Measurements from ENCODE around the gene UTP11.
"Not testable (repeated sequence)": the region's sequence is repeated elsewhere in the genome, so short reads cannot be mapped to it uniquely, and the experiment has no call there.

The UTP11 gene

DNA sequence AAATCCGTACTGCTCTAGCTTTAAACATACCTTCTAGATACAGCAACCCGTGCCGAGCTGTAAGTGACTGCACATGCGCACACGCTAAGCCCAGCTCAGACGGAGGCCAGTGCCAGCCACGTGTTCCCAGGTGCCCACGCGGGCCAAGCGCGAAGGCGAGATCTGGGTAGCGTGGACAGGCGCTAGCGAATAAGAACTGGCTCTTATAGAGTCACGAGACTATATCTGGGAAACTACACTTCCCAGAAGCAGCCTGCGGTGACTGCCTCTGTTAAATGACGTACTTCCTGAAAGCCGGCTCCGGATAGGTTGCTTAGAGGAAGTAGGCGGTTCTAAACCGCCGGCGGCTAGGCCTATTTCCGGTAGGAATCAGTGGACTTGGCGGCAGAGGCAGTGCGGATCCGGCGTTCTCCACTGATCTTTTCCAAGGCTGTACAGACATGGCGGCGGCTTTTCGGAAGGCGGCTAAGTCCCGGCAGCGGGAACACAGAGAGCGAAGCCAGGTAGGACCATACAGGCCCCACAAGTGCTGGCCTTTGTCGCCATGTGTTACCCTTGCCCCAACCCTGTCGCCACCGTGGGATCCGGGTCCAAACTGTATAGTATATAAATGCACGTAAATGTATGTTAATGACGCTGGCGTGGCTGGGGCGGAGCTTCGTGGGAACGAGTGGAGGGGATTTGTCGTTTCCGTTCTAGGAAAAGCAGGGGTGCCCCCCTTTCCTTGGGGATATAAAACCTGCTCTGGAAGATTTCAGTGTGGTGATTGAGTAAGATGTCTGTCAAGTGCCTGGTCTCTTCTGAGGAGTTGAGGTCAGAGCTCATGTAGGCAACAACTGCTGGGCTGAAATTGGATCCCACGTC is at the start of gene UTP11:
TSS of gene UTP11 (plus strand) at position 372 of the 864 bp plus-strand sequence. CDS start at position 441, 69 bp downstream.
- DNase-seq (ENCODE audit: low read depth, low spot score) = peak; percentile 99

DNA sequence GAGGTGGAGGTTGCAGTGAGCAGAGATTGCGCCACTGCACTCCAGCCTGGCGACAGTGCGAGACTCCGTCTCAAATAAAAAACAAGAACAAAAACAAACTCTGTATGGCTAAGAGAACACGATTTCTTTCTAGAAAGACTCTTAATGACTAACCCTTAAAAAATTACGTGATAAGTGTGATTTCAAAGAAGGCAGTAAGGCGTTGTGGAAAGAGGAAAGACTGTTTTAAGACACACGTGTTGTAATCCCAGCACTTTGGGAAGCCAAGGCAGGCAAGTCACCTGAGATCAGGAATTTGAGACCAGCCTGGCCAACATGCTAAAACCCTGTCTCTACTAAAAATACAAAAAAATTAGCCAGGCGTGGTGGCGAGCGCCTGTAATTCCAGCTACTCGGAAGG is 48.4 kb upstream of the UTP11 start:
- DNase-seq (ENCODE audit: low read depth, low spot score) = not testable (repeated sequence)

GRCh38 chr1:37965301-37965700 is 47.2 kb upstream of the UTP11 start:
- DNase-seq (ENCODE audit: low read depth, low spot score) = no peak

GRCh38 chr1:37973684-37974083 is 38.9 kb upstream of the UTP11 start:
- not testable (repeated sequence) for DNase-seq (ENCODE audit: low read depth, low spot score)

- no peak for DNase-seq (ENCODE audit: low read depth, low spot score)
Measured at GRCh38 chr1:37974567-37974966, 38.0 kb upstream of the UTP11 start.

DNA sequence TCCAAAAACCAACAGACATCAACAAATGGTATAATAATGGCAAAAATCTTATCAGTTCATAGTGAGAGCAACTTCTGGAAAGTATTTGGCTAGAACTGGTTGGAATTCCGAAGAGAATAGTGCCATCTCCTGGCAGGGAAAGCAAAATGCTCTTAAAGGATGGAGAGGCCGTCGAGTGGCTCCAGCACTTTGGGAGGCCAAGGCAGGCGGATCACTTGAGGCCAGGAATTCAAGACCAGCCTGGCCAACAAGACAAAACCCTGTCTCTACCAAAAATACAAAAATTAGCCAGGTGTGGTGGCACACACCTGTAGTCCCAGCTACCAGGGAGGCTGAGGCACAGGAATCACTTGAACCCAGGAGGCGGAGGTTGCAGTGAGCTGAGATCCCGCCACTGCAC is 37.5 kb upstream of the UTP11 start:
- peak; percentile 74 for DNase-seq (ENCODE audit: low read depth, low spot score)

DNA sequence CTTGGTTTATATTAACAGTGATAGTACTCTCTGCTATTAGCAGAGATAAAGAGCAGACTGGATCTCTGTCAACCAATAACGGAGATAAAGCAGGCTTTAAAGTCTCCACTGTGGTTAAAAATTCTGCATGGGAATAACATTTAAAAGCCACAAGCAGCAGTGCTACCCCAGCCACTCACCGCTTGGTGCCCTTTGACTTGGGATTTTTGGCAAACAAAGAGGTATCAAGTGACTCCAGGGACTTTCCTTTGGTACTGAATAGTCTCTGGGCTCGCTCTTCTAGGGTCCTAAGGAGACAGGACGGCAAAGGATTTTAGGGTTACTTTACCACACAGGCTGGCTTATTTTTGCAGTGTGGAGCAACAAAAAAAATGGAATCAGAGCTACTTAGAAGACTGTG is 34.0 kb upstream of the UTP11 start:
- DNase-seq (ENCODE audit: low read depth, low spot score) = no peak

- no peak for DNase-seq (ENCODE audit: low read depth, low spot score)
Measured at GRCh38 chr1:37983546-37983945, 29.0 kb upstream of the UTP11 start.

GRCh38 chr1:37987679-37988078 is 24.9 kb upstream of the UTP11 start:
- DNase-seq (ENCODE audit: low read depth, low spot score) = no peak

GRCh38 chr1:37989361-37989930 is 23.1 kb upstream of the UTP11 start:
- peak; percentile 56 for DNase-seq (ENCODE audit: low read depth, low spot score)

- DNase-seq (ENCODE audit: low read depth, low spot score) = no peak
Measured at GRCh38 chr1:37994886-37995566, 17.5 kb upstream of the UTP11 start.

- DNase-seq (ENCODE audit: low read depth, low spot score) = peak; percentile 61
Measured at GRCh38 chr1:37995751-37996345, 16.7 kb upstream of the UTP11 start.

- no peak for DNase-seq (ENCODE audit: low read depth, low spot score)
Measured at GRCh38 chr1:37997256-37998088, 15.1 kb upstream of the UTP11 start.

DNA sequence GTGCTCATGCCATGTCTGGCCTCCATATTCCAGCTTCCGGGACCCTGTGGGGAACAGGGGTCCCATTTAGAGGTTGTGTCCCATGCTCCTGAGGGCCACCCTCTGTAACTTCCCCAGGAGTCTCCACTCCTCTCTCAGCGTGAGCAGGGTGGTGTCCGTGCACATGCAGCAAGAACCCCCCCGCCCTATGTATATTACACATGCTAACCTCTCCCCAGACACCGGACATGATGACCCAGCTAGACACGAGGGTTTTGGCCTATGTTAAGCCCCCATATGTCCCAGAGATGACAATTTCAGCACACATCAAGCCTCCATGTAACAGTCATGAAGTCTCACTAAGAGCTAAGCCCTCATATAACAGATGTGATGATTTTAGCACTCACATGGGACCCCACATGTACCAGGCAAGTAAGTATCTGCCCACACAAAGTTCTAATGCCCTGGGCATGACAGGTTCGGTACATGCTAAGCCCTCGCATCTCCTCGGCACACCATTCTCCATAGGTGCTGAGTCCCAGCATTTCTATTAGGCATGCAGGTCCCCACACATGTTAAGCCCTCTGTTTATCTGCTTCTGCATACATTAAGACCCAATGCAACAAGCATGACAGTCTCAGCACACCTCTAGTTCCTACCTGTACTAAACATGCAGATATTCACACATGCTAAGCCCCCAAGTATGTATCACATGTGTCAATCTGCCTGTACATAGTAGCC is 14.3 kb upstream of the UTP11 start:
- no peak for DNase-seq (ENCODE audit: low read depth, low spot score)

GRCh38 chr1:37998913-37999429 is 13.6 kb upstream of the UTP11 start:
- no peak for DNase-seq (ENCODE audit: low read depth, low spot score)

GRCh38 chr1:37999430-38000232 is 12.9 kb upstream of the UTP11 start:
- DNase-seq (ENCODE audit: low read depth, low spot score) = peak; percentile 72

- DNase-seq (ENCODE audit: low read depth, low spot score) = no peak
Measured at GRCh38 chr1:38000233-38000528, 12.4 kb upstream of the UTP11 start.

DNA sequence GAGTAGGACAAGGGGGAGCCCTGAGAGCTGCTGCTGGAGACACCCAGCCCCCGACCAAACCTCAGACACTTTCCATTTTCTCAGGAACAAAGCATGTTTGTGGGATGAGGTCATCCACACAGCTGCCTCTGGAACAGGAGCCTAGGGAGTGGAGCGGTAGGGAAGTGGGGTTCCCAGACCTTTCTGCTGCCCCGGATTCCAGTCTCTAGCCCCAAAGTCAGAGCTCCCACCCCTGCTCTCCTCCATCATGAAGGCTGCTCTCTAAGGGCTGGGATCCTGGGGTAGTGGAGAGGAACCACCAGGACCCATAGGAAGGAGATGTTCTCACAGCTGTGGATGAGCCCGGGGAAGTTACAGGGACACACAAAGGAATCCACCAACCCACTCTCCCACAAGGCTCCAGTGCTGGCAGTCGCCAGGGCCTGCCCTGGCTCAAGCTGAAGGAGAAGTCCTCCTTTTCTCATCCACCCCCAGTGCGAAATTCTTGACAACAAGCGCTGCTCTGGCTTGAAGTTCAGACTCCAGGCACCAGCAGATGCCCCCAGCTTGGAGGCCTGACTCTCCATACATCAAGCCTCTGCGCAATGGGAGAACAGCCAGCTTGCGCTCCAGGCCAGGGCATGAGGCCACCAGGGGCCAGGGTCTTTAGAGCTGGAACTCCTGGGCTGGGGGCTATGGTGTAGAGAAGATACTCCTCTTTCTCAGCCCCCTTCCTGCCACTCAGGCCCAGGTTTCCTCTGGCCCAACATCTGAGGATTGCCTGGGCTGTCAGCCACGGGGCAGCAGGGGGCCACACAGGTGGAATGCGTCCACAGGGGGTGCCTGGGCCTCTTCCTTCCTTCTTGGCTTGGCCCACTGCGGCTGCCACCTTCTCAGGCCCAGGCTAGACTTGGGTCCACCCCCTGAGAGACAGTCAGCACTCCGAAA is 11.7 kb upstream of the UTP11 start:
- DNase-seq (ENCODE audit: low read depth, low spot score) = peak; percentile 94
